ENCODE results near the gene COX4I1.

DNA sequence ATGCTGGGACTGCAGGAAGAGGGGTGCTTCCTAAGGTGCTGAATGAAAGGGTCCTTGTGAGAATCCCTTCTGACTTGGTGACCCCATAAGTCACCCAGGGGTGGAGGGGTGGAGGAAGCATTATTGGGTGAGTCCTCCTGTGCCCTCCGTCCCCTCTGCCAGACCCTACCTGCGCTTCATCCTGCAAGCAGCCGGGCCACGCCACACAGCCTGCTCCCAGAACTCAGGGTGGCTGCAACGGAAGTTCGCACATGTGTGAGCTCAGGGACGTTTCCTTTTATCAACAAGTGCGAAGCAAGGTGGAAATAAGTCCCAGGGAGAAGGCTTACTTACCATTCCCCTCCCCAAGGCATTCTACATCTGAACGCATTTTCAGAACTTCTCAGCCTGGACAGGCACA is 40.9 kb downstream of the COX4I1 start:
- TF ChIP-seq HDAC6 (IDR thresholded peaks at IDR 0.05; ENCODE audit: low read depth, low read length) (no peak), JUN (IDR thresholded peaks at IDR 0.05; ENCODE audit: borderline replicate concordance, low read depth, low read length) (no peak), JUN (CRISPR knock-in tag; IDR thresholded peaks at IDR 0.05; ENCODE audit: borderline replicate concordance) (no peak), HNRNPUL1 (IDR thresholded peaks at IDR 0.05; ENCODE audit: low read length) (no peak), L3MBTL2 (IDR thresholded peaks at IDR 0.05) (no peak), BHLHE40 (IDR thresholded peaks at IDR 0.05; ENCODE audit: low read length) (no peak), TAF1 (IDR thresholded peaks at IDR 0.05; ENCODE audit: control insufficient read depth, extremely low read depth, insufficient read depth, low read length, severe bottlenecking) (no peak), EP300 (IDR thresholded peaks at IDR 0.05; ENCODE audit: low read length) (no peak), ZNF644 (tag; IDR thresholded peaks at IDR 0.05; ENCODE audit: low read depth) (no peak), REST (IDR thresholded peaks at IDR 0.05; ENCODE audit: borderline replicate concordance) (no peak), REST (CRISPR knock-in tag; IDR thresholded peaks at IDR 0.05; ENCODE audit: low read depth) (no peak), RCOR1 (IDR thresholded peaks at IDR 0.05; ENCODE audit: borderline replicate concordance in 1 of 2, low read depth in 2 of 2, low read length in 2 of 2) (no peak), ZNF146 (CRISPR knock-in tag; IDR thresholded peaks at IDR 0.05; ENCODE audit: unreplicated experiment) (no peak), HDGF (IDR thresholded peaks at IDR 0.05) (no peak), ESRRA (IDR thresholded peaks at IDR 0.05; ENCODE audit: borderline replicate concordance, low read depth) (no peak)
- TF ChIP-seq, protein P1, sequence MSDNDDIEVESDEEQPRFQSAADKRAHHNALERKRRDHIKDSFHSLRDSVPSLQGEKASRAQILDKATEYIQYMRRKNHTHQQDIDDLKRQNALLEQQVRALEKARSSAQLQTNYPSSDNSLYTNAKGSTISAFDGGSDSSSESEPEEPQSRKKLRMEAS (CRISPR knock-in tag; IDR thresholded peaks at IDR 0.05) = no peak
